GM18526 (cell line): ENCODE measurements around the gene PIGU.

Experiments used
- POLR2A ChIP-seq: IDR thresholded peaks from 3 replicates; pipeline ENCODE4 v1.6.1; 2011; ENCODE audit not compliant: insufficient read length; ENCODE audit errors: extremely low read depth

PIGU gene

DNA sequence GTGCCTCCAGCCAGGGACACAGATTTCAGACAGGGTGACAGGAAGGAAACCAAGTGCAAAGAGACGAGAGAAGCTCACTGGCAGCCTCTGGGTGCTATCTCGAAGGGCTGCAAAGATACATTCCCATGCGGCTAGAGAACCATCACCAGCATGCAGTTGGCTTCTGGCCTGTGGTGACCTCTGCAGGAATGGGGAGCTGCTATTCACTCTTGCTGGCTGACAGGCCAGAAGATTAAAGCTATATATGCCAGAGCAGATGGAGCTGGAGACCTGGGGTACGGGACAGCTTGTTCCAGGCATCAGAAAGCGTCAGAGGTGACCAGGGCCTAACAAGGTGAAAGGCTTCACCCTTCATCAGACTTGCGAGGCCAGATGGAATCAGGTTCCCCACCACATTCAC is 98.4 kb downstream of the PIGU start:
- no peak for TF ChIP-seq POLR2A

- TF ChIP-seq POLR2A: no peak
These were observed 98.9 kb downstream of the PIGU start for GRCh38 chr20:34578025-34578424.

DNA sequence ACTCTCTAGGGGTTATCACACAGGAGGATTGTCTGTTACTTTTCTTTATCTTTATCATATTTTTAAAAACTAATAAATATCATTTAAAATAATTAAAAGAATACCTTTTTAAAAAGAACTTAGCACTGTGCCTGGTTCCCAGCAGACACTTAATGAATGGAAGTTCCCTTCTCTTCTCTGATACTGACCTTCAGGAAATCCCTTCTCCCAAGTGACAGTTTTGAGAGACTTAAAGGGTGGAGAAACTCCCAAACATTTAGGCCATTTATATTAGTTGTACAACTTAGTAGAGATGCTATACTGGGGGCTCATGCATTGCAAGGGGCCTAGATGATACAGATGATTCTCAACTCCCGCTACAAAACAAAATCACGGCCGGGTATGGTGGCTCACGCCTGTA is 99.8 kb downstream of the PIGU start:
- no peak for TF ChIP-seq POLR2A

DNA sequence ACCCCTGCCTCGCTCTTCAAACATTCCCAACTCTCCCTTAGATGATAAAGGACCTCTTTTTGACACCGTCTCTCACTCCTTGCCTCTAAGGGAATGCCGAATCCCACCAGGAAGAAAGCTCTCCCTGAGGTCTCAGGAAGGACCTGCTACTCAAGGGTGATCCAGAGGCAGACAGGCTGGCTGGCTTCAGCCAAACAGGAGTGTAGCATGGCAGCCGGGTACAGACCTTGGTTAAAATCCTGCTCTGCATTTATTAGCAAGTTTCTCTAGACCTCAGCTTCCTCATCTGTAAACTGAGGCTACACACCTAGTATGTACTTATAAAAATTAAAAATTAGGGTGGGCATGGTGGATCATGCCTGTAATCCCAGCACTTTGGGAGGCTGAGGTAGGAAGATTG is 101.1 kb downstream of the PIGU start:
- no peak for TF ChIP-seq POLR2A

DNA sequence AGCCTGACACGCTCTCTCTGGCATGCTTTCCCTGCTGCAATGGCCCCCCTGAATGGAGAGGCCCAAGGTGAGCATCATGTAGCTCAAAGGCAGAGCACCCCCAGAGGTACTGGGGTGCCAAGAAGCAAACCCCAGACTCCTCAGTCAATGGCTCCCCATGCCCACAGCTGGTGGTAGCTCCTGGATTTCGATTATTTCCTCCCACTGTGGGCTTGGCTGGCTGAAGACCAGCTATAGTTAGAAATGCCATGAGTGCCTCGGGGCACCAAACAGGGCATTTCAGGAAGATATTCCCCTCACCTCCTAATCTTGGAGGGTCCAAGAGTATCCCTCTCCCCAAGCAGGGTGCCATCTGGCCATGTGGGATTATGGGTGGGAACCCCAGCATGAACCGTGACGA is 101.6 kb downstream of the PIGU start:
- no peak for TF ChIP-seq POLR2A

DNA sequence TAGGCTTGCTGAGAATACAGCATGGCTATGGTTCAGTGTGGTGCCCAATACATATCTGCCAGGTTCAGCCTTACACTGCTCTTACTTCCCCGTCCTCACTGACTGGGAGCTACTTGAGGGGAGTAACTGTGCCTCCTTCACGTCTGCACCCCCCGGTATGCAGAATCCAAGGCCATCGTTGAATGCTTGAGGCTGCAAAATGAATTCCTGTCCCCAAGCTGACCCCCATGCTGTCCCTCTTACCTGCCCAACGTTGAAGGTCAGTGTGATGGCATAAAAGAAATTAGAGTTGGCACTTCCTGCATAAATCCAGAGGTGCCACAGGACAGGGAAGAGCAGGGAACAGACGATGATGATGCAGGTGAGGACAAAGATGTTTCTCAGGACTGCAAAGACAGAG is 102.0 kb downstream of the PIGU start:
- no peak for TF ChIP-seq POLR2A

DNA sequence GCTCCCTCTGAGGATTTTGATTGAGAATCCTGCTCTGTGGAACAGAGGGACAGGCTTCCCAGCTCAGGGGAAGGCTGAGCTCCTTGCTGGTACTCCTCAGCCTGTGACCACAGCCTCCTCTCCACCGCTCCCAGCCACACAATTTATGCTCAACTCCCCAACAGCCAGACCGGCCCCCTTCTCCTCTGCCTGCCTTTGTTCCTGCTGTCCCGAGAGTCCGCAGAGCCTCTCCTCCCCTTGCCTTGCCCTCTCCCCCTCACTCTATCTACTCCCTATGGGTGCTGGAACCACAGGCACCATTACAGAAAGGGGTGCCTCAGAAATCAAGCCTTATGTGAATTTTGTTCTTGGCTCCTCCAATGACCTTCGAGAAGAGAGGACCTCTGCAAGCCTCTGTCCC is 102.5 kb downstream of the PIGU start:
- TF ChIP-seq POLR2A: no peak

DNA sequence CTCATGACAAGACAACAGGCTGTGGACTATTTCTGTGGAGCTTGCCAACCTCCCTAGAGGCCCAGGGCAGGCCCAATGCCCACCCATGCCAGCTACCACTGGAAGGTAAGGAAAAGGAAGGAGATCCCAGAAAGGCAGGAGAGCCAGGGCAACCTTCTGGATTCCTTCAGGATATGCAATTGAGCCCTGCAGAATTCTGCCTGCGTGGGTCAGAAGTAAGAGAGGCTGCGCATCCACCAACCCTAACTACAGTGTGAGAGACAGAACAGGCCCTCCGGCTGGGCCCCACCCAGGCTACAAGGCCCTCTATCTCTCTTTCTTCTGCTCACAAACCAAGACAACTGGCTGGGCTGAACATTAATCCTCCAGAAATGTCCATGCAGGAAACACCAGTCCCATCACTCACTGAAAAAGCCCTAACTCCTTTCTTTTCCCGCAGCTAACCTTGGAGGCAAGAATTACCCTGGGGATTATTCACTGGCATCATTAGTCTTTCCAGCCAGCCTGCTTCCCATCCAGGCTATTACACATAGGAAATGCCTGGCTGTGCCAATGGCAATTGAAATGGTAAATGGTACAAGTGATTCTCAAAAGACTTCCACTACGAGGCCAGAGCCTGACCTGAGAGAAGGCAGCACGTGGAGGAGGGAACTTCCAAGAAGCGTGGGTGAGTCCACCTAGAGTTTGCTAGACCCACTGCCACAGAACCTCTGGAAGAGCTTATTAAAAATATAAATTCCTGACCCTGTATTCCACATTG is 103.2 kb downstream of the PIGU start:
- TF ChIP-seq POLR2A: no peak

DNA sequence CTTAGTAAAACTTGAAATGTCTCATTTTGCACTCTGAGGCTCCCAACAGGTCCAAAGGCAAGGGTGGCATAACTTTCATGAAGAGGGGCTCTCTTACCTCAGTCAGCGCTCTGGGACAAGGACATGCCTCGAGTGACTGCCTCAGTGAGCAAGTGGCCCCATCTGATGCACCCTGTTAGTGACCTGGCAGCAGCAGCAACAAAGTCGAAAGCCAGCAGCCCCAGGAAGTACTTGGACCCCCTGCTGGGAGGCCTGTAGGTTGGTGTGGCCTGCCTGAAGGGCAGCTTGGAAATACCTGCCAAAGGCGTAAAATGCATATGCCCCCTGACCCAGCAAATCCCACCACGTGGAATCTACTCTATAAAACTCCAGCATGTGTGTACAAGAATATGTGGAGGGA is 105.1 kb downstream of the PIGU start:
- TF ChIP-seq POLR2A: no peak

DNA sequence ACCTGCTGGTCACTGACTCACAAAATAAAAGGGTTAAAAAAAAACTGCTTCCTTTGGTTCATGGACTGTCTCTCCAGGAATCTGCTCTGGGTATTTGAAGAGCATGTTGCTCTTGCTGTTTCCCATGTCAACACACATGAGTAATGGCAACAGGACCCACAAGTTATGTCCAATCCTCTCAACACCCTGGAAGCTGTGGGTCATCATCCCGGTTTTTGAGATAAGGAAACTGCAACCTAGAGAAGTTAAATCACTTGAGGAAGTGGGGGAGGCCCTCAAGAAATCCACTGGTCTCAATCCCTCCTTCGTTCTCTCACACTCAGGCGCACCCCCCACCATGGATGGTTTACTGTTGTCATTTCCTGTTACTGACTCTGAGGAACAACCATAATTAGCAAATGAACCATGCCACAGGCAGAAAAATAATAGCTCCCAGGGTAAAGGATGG is 106.0 kb downstream of the PIGU start:
- no peak for TF ChIP-seq POLR2A

DNA sequence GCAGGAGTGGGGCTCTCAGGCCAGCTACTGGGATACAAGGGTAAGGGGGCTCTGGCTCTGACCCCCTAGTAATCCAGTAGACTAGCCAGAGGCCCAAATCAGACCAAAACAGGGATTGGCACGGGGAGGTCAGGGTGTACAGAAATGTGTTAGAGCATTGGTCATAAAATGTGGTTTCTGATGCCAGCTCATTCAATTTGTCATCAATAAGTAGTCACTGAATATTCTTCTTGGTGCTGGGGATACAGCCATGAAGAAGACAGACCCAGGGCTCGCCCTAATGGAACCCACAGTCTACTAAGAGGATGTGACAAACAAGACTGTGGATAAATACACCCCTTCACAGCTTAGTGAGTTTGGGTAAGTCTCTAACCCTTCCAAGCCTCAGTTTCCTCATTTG is 107.3 kb downstream of the PIGU start:
- TF ChIP-seq POLR2A: no peak

DNA sequence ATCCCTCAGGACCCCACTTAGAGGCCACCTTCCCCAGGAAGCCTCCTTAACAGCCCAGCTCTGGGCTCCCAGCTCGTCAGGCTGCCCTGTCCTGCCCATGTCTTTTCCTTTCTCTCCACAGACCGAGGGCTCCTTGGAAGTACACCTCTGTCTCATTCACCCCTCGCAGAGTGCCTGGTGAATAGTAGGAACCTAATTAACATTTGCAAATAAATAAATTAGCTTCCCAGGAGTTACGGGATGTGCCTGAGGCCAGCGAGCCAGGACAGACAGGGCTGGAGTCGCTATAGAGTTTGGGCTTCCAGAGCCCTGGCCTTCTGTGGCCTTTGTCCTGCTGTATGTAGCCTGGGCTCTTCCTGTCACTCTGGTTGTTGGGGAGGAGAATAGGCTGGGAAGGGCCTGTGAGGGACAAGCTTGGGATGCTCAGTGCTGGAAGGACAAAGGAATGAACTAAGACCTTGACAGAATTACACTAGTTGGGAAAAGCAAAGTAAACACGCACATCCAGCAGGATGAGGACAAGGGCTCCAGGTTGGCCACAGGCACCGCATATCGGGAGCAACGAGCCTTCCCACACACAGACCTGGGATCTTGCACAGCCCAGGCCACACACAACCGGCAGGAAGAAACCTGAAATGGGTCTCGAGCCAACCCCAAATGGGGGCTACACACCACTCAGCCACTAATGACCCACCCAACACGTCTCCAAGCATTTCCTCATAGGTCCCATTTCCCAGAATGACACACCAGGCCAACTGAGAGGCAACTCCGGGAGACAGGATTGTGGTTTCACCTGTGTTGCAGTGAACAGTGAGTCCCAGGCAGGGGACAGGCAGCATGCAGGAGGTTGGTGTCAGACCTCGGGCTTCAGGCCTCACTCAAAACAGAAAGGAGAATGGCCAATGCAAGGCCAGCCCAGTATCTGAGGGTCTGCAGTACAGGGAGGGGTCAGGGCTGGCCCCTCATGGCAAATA is 108.7 kb downstream of the PIGU start:
- no peak for TF ChIP-seq POLR2A

DNA sequence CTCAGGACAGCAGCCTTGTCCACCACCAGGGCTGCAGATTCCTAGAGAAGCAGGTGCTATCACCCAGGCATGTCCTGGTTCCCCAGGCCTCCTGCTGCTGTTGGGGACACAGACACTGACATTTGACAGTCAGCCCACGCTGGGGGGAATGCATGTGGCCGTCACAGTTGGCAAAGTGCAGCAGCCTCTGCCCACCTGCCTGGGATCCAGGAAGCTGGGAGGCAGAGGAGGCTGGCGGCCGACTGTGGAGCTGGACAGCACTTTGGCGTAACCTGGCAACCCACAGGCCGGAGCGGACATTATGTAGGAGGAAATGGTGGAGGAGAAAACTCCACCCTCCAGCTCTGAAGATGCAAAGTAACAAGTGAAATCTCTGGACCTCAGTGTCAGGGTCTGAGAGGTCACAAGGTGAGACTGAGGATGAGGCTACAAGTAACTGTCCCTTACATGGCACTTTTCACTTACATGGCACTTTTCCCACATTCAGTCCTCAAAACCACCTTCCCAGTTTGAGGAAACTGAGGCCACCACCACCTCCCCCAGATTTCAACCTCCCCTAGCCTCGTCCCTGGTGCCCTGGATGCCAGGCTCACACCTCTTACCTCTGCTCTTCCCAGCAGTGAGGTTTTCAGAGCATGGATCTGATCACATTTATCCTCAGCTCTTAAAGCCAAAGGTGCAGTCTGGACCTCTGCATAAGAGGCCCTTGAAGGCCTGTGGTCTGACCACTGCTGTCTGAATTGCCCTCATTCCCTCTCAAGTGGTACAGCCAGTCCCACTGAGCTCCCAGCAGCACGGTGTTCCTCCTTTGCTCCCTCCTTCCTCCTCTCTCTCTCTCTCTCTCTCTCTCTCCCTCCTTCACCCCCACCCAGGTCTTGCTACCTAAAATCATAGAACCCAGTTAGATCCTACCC is 109.7 kb downstream of the PIGU start:
- no peak for TF ChIP-seq POLR2A

- TF ChIP-seq POLR2A: no peak
These were observed 112.1 kb downstream of the PIGU start for GRCh38 chr20:34564833-34565232.

- no peak for TF ChIP-seq POLR2A
These were observed 114.3 kb downstream of the PIGU start for GRCh38 chr20:34562641-34563040.

DNA sequence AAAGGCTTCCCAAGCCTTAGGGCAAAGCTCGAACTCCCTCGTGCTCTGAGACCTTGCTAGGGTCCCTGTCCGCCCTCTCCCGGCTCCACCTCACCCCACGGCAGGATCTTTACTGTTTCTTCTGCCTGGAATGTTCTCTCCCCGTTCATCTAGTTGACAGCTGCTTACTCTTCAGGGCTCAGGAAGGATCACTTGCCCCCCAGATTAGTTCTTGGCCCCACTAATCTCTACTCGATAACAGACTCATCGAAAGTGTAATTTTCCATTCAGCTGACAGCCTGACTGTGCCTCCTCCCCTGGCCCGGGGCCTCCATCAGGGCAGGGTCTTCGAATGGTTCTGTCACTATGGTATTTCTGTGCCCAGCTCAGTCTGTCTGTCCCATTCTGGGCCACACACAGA is 115.2 kb downstream of the PIGU start:
- TF ChIP-seq POLR2A: no peak

GRCh38 chr20:34560614-34561013 is 116.3 kb downstream of the PIGU start:
- no peak for TF ChIP-seq POLR2A
